ENCODE data around the gene CD1B.
"Not testable (repeated sequence)": the region's sequence is repeated elsewhere in the genome, so short reads cannot be mapped to it uniquely, and the experiment has no call there.

The CD1B gene

GRCh38 chr1:158331481-158332150 lies at the start of gene CD1B:
TSS of gene CD1B (minus strand) at chr1:158331531. CDS start at chr1:158331423, 108 bp downstream.
- Mint-ChIP-seq H3K27ac (no peak within 1 kb of the TSS), H3K9me3 (no peaks in the 10 kb centered on the region), H3K36me3 (ENCODE audit: low read depth) (no peaks in the 10 kb centered on the region), H3K4me1 (no peaks in the 10 kb centered on the region), H3K4me3 (no peak within 1 kb of the TSS), H3K27me3 (ENCODE audit: low read depth) (no peaks in the 10 kb centered on the region)
- TF ChIP-seq, protein P1, sequence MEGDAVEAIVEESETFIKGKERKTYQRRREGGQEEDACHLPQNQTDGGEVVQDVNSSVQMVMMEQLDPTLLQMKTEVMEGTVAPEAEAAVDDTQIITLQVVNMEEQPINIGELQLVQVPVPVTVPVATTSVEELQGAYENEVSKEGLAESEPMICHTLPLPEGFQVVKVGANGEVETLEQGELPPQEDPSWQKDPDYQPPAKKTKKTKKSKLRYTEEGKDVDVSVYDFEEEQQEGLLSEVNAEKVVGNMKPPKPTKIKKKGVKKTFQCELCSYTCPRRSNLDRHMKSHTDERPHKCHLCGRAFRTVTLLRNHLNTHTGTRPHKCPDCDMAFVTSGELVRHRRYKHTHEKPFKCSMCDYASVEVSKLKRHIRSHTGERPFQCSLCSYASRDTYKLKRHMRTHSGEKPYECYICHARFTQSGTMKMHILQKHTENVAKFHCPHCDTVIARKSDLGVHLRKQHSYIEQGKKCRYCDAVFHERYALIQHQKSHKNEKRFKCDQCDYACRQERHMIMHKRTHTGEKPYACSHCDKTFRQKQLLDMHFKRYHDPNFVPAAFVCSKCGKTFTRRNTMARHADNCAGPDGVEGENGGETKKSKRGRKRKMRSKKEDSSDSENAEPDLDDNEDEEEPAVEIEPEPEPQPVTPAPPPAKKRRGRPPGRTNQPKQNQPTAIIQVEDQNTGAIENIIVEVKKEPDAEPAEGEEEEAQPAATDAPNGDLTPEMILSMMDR (IDR thresholded peaks at IDR 0.05; ENCODE audit: unreplicated experiment in 3 of 3), result no peak

DNA sequence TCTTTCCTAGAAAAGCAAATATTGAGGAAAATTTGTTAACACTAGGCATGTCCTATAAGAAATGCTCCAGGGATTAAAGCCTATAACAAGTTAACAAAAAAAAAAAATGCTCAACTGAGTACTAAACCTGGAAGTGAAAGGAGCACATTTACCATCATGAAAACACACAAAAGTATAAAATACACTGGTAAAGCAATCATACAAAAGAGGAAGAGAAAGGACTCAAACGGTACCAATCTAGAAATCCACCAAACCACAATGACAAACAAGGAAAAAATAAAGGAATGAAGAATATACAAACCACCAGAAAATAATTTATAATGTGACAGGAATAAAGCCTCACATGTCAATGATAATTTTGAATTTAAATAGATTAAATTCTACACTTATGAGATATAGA lies 43.5 kb upstream of the CD1B start:
- no peak overlapping the region for H3K27ac Mint-ChIP-seq
- H3K36me3 Mint-ChIP-seq (ENCODE audit: low read depth), result no peaks in the 10 kb centered on the region
- H3K4me1 Mint-ChIP-seq, result no peaks in the 10 kb centered on the region
- H3K9me3 Mint-ChIP-seq, result peaks cover 11% of the 10 kb centered on the region
- TF ChIP-seq, protein P1 (IDR thresholded peaks at IDR 0.05; ENCODE audit: unreplicated experiment in 3 of 3), result no peak
- no peak overlapping the region for H3K4me3 Mint-ChIP-seq
- H3K27me3 Mint-ChIP-seq (ENCODE audit: low read depth), result no peaks in the 10 kb centered on the region

GRCh38 chr1:158374101-158374500 lies 42.8 kb upstream of the CD1B start:
- H3K4me3 Mint-ChIP-seq; H3K27me3 Mint-ChIP-seq (ENCODE audit: low read depth); H3K4me1 Mint-ChIP-seq; H3K36me3 Mint-ChIP-seq (ENCODE audit: low read depth); H3K27ac Mint-ChIP-seq: not testable (repeated sequence)
- H3K9me3 Mint-ChIP-seq, result peaks cover 11% of the 10 kb centered on the region

- no peak overlapping the region for H3K27ac Mint-ChIP-seq
- H3K36me3 Mint-ChIP-seq (ENCODE audit: low read depth), result no peaks in the 10 kb centered on the region
- no peaks in the 10 kb centered on the region for H3K27me3 Mint-ChIP-seq (ENCODE audit: low read depth)
- H3K4me3 Mint-ChIP-seq, result no peak overlapping the region
- peaks cover 11% of the 10 kb centered on the region for H3K9me3 Mint-ChIP-seq
- no peaks in the 10 kb centered on the region for H3K4me1 Mint-ChIP-seq
- TF ChIP-seq, protein P1 (IDR thresholded peaks at IDR 0.05; ENCODE audit: unreplicated experiment in 3 of 3), result no peak
Observed at GRCh38 chr1:158371188-158371953, 40.0 kb upstream of the CD1B start.

GRCh38 chr1:158366783-158367182 lies 35.5 kb upstream of the CD1B start:
- TF ChIP-seq, protein P1 (IDR thresholded peaks at IDR 0.05; ENCODE audit: unreplicated experiment in 3 of 3), result no peak
- H3K4me1 Mint-ChIP-seq, result no peaks in the 10 kb centered on the region
- H3K36me3 Mint-ChIP-seq (ENCODE audit: low read depth), result no peaks in the 10 kb centered on the region
- H3K9me3 Mint-ChIP-seq, result peaks cover 5% of the 10 kb centered on the region
- no peak overlapping the region for H3K4me3 Mint-ChIP-seq
- H3K27ac Mint-ChIP-seq, result no peak overlapping the region
- H3K27me3 Mint-ChIP-seq (ENCODE audit: low read depth), result no peaks in the 10 kb centered on the region

DNA sequence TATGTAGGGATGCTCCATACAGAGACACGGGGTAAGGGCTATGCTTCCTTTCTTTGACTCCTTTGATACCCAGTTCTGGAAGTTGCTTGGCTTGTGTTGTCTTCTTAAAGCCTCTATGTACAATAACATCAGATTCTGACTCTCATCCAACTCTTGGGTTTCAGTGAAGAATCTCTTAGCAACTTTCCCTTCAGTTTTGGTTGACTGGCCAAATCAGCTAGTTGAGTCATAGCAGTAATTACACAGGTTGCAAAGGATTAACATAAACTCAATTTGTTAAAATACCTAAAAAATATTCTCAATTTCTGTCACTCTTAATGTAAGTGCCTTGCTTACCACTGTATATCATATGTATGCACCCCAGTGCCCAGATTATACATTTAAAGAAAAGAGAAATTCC lies 31.6 kb upstream of the CD1B start:
- TF ChIP-seq, protein P1 (IDR thresholded peaks at IDR 0.05; ENCODE audit: unreplicated experiment in 3 of 3), result no peak
- Mint-ChIP-seq H3K9me3 (no peaks in the 10 kb centered on the region), H3K36me3 (ENCODE audit: low read depth) (no peaks in the 10 kb centered on the region), H3K27ac (no peak overlapping the region), H3K27me3 (ENCODE audit: low read depth) (no peaks in the 10 kb centered on the region), H3K4me3 (no peak overlapping the region), H3K4me1 (no peaks in the 10 kb centered on the region)
